Panc1 (cell line): ENCODE measurements around the gene PLN.

Experiments
- CTCF ChIP-seq: fragments of 450-650 bp; IDR thresholded peaks from 2 replicates; pipeline ENCODE4 v1.5.1; 2017; ENCODE audit warnings: mild to moderate bottlenecking
- POLR2AphosphoS5 ChIP-seq: IDR thresholded peaks from 2 replicates; pipeline ENCODE4 v1.6.1; 2012; ENCODE audit warnings: mild to moderate bottlenecking, low read depth, low read length, moderate library complexity
- REST ChIP-seq, 2 experiments: IDR thresholded peaks; 2 replicates each; pipeline ENCODE4 v1.6.1; 2011 to 2012; ENCODE audit warnings: low read depth in 2 of 2, control low read depth in 1 of 2, low read length in 1 of 2, mild to moderate bottlenecking in 1 of 2, moderate library complexity in 1 of 2; ENCODE audit not compliant: insufficient read depth in 1 of 2
- SIN3A ChIP-seq: IDR thresholded peaks from 2 replicates; pipeline ENCODE4 v1.6.1; 2012; ENCODE audit warnings: low read depth, mild to moderate bottlenecking, low read length, moderate library complexity, borderline replicate concordance; ENCODE audit not compliant: insufficient read depth

- TF ChIP-seq REST (IDR thresholded peaks at IDR 0.05; ENCODE audit: insufficient read depth in 1 of 2, low read depth in 2 of 2, low read length in 1 of 2) = no peak
- TF ChIP-seq CTCF = no peak
- TF ChIP-seq SIN3A = no peak
- no peak for TF ChIP-seq POLR2AphosphoS5
Observed at GRCh38 chr6:118535176-118535844, 12.8 kb upstream of the PLN start.
